ENCODE results near the gene CD99. TPM values are rescaled to one million over a fixed set of nuclear protein-coding genes. Genes with fewer than 3 reads are reported as not detected.

Gene CD99
- total and polyA plus RNA-seq, 2 of the 13 experiments (the other 11 are each of a cell fraction or from before 2014, with no cell fraction given) = 78.8 to 111 TPM

DNA sequence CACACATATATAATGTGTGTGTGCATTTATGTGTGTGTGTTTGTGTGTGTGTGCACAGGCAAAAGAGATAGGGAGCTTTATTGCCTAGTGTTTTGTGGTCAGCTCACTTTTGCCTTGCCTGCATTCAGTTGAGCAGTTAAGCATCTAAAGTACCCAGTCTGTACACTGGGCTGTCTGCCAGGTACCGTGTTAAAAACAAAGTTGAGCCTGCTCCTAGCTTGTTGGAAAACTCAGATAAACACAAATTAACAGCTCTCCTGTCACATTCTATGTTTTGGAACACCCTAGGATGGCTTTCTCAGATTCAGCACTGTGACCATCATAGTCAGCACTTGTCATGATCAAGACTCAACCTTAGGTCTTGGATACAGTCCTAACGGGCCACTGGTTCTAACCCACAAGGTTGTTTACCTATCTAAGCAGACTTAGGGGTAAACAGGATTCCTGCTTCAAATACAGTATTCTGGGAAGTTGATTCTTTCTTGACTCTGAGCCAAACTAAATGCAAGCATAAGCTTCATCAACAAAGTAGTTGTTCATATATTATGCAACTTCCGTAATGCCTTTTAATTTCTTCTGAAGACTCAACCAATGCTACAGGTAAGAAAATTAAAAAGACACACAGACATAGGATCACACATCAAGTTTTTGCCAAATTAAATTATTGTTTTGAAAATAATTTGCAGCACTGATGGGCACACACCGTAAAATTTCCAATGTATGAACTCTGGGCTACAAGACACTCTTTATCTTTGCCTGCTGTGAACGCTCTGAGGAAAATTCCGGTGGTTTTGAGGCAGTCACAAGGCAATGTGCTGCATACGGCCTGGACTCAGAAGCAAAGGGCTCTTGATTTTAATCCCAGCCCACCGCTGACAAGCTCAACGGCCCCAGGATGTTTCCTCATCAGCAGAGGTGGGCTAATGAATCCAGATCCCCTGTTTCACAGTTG, 11.3 kb upstream of the CD99 start (continued):
- TF ChIP-seq, protein P1, sequence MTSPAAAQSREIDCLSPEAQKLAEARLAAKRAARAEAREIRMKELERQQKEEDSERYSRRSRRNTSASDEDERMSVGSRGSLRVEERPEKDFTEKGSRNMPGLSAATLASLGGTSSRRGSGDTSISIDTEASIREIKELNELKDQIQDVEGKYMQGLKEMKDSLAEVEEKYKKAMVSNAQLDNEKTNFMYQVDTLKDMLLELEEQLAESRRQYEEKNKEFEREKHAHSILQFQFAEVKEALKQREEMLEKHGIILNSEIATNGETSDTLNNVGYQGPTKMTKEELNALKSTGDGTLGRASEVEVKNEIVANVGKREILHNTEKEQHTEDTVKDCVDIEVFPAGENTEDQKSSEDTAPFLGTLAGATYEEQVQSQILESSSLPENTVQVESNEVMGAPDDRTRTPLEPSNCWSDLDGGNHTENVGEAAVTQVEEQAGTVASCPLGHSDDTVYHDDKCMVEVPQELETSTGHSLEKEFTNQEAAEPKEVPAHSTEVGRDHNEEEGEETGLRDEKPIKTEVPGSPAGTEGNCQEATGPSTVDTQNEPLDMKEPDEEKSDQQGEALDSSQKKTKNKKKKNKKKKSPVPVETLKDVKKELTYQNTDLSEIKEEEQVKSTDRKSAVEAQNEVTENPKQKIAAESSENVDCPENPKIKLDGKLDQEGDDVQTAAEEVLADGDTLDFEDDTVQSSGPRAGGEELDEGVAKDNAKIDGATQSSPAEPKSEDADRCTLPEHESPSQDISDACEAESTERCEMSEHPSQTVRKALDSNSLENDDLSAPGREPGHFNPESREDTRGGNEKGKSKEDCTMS (CRISPR knock-in tag; conservative IDR thresholded peaks at IDR 0.05) = no peak
- TF ChIP-seq, protein P2, sequence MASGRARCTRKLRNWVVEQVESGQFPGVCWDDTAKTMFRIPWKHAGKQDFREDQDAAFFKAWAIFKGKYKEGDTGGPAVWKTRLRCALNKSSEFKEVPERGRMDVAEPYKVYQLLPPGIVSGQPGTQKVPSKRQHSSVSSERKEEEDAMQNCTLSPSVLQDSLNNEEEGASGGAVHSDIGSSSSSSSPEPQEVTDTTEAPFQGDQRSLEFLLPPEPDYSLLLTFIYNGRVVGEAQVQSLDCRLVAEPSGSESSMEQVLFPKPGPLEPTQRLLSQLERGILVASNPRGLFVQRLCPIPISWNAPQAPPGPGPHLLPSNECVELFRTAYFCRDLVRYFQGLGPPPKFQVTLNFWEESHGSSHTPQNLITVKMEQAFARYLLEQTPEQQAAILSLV (CRISPR knock-in tag; IDR thresholded peaks at IDR 0.05; ENCODE audit: borderline replicate concordance) = no peak
- TF ChIP-seq, protein P3, sequence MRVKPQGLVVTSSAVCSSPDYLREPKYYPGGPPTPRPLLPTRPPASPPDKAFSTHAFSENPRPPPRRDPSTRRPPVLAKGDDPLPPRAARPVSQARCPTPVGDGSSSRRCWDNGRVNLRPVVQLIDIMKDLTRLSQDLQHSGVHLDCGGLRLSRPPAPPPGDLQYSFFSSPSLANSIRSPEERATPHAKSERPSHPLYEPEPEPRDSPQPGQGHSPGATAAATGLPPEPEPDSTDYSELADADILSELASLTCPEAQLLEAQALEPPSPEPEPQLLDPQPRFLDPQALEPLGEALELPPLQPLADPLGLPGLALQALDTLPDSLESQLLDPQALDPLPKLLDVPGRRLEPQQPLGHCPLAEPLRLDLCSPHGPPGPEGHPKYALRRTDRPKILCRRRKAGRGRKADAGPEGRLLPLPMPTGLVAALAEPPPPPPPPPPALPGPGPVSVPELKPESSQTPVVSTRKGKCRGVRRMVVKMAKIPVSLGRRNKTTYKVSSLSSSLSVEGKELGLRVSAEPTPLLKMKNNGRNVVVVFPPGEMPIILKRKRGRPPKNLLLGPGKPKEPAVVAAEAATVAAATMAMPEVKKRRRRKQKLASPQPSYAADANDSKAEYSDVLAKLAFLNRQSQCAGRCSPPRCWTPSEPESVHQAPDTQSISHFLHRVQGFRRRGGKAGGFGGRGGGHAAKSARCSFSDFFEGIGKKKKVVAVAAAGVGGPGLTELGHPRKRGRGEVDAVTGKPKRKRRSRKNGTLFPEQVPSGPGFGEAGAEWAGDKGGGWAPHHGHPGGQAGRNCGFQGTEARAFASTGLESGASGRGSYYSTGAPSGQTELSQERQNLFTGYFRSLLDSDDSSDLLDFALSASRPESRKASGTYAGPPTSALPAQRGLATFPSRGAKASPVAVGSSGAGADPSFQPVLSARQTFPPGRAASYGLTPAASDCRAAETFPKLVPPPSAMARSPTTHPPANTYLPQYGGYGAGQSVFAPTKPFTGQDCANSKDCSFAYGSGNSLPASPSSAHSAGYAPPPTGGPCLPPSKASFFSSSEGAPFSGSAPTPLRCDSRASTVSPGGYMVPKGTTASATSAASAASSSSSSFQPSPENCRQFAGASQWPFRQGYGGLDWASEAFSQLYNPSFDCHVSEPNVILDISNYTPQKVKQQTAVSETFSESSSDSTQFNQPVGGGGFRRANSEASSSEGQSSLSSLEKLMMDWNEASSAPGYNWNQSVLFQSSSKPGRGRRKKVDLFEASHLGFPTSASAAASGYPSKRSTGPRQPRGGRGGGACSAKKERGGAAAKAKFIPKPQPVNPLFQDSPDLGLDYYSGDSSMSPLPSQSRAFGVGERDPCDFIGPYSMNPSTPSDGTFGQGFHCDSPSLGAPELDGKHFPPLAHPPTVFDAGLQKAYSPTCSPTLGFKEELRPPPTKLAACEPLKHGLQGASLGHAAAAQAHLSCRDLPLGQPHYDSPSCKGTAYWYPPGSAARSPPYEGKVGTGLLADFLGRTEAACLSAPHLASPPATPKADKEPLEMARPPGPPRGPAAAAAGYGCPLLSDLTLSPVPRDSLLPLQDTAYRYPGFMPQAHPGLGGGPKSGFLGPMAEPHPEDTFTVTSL (CRISPR knock-in tag; IDR thresholded peaks at IDR 0.05; ENCODE audit: borderline replicate concordance) = no peak

Measured in HepG2 (cell line).